ENCODE measurements around the gene HES6.
"Not testable (repeated sequence)": the region's sequence is repeated elsewhere in the genome, so short reads cannot be mapped to it uniquely, and the experiment has no call there.

HES6 gene

GRCh38 chr2:238272156-238272555 is 32.3 kb upstream of the HES6 start:
- DNase-seq = no peak

DNA sequence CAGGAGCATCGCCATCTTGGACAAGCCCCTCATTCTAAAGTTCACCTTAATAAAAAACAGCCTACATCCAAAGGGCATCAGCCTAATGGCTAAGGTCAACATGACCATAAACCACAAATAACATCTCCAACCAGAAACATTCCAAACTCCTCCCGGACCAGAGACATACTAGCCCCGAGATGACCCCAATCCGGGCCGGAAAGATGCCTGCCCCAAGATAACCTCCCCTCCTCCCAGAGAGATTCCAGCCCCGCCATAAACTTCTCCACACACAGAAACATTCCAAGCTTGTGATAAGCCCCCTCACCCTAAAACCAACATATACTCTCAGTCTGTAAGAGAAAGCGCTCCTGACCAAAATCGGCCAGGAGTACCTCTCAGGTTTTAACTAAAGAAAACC is 31.8 kb upstream of the HES6 start:
- DNase-seq = not testable (repeated sequence)

DNA sequence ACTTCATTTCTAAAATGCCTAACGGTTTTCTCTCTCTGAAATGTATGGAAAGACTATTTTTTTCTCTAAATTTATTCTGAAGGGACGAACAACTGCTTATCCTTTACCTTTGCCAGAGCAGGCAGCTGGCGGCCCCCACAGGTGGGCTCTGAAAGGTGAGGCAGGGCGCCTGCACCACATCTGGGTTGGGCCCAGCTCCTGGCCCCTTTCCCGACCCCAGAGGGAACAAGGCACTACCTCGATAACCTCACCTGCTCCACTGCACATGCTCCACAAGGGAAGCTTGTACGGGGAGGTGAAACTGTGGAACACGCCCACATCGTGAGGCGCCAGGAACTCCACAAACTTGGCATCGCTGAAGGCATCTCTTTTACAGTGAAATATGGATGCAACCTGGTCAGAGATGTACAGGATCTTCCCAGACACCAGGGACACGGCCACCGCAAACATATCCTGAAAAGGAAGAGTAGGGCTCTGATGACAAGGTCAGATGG is 31.3 kb upstream of the HES6 start:
- no peak for DNase-seq

DNA sequence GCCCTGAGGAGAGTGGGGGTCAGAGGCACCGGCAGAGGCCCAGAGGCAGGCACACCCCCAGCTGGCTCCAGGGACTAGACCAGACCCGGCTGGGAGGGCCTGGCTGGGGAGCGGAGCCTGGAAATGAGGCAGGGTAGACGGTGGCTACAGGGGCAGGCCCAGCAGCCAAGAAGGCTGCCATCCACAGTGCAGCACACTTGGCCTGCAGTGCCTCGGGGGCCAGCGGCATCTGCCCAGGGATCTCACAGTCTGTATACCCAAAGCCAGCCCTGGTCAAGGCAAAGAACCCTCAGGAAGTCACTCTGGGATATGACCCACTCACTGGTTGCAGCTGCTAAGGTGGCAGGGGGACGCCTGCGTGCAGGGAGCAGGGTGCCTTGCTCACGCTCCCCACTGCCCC is 30.8 kb upstream of the HES6 start:
- no peak for DNase-seq

GRCh38 chr2:238269741-238270140 is 29.9 kb upstream of the HES6 start:
- DNase-seq = no peak

- no peak for DNase-seq
These were observed 28.2 kb upstream of the HES6 start for GRCh38 chr2:238267884-238268680.

- DNase-seq = no peak
These were observed 27.5 kb upstream of the HES6 start for GRCh38 chr2:238267341-238267710.

DNA sequence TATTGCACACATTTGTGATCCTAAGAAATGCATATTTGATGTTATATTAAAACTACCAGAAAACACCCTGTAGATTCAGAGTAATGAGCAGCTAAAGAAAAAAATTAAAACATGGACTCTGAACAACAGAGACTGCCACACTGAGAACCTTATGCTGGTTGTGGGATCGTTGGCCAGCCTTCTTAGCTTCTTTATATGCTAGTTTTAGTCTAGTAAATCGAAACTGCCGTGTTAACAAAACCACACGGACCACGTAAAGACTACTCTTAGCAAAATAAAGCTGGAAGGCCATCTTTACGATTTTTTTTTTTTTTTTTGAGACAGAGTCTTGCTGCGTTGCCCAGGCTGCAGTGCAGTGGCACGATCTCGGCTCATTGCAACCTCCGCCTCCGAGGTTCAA is 25.8 kb upstream of the HES6 start:
- DNase-seq = no peak

- no peak for DNase-seq
These were observed 24.2 kb upstream of the HES6 start for GRCh38 chr2:238264072-238264460.

- DNase-seq = peak; percentile 75 to 92
These were observed 23.6 kb upstream of the HES6 start for GRCh38 chr2:238263204-238264071.

GRCh38 chr2:238262496-238263122 is 22.8 kb upstream of the HES6 start:
- no peak for DNase-seq

DNA sequence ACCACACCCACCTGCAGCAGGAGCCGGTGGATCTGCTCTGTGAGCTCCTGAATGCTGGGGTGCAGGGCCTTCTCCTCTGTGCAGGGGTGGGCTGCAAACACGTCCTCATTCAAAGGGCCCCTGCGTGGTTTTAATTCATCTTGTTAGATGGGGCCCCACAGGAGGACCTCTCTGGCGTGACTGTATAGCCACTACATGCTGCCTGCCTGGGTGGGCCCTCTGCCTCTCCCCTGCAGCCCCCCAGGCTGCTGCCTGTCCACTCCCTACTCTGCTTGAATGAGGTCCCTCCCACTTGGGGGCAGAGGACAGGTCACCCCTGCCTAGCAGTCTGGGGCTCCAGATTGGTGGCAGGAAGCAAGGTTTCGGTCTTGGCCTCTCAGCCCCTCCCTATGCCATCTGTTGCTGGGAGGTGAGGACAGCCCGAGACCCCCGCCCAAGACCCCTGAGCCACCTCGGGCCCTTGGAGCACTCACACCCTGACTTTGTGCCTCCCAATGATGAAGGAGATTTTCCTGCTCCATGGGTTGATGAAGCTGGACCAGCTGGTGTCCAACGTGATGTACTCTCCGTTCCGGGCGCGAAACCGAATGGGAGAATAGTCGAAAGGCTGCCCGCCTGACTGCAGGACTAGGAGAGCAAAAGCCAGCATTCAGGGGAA is 22.0 kb upstream of the HES6 start:
- no peak for DNase-seq

DNA sequence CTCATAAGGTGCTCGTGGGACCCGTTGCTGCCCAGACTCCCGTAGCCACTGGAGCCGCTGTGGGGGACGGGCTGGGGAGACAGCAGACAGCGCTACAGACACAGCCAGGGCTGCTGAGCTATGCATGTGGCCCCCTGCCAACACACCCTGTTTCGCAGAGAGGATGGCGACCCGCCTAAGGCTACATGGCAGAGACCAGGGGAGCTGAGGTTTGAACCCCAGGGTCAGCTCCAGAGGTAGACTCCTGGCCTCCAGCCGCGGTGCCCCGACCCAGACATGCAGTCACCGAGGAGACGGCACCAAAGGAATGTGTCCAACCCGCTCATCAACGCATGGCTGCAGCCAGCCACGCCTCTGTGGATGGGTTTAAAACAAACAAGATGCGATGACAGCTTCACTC is 21.0 kb upstream of the HES6 start:
- DNase-seq = no peak

DNA sequence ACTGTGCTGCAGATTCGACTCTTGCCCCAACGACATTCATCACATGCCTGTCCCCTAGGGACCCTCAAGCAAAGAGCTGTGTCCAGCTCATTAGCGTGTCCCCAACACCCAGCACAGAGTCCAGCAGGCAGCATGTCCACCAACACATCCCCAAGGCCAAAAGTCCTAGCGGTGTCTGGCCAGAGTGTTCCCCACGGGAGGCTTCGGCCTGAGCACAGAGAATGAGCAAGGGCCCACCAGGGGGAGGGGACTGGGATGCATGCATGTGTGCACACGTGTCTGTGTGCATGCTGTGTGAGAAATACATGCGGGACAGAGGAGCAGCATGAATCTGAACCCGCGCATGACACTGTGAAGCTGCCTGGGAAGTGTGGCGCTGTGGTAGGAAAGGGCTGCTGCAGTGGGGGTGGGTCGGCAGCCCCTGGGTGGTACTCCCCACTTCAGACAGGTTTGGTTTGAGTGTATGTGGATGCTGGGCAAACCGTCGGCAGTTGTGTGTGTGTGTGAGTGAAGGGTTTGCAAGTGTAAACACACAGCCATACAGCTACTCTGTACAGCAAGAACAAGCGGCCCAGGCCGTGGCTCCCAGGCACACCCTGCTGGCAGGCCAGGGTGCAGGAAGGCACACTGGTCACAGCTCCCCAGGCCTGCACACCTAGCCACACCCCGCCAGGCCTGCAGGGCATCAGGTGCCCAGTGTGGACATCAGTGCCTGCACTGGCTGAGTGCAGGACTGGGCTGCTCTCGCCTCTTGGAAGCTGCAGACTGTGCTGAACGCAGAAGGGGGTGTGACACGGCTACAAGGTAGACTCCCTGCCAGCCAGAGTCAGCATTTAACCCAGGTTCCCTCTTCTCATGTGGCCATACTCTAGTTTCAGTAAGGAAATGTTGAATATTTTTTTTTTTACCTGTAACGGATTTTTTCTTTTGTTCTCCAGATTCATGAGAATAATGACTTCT is 19.5 kb upstream of the HES6 start:
- DNase-seq = peak in 1 of 2 experiments; percentile 38

DNA sequence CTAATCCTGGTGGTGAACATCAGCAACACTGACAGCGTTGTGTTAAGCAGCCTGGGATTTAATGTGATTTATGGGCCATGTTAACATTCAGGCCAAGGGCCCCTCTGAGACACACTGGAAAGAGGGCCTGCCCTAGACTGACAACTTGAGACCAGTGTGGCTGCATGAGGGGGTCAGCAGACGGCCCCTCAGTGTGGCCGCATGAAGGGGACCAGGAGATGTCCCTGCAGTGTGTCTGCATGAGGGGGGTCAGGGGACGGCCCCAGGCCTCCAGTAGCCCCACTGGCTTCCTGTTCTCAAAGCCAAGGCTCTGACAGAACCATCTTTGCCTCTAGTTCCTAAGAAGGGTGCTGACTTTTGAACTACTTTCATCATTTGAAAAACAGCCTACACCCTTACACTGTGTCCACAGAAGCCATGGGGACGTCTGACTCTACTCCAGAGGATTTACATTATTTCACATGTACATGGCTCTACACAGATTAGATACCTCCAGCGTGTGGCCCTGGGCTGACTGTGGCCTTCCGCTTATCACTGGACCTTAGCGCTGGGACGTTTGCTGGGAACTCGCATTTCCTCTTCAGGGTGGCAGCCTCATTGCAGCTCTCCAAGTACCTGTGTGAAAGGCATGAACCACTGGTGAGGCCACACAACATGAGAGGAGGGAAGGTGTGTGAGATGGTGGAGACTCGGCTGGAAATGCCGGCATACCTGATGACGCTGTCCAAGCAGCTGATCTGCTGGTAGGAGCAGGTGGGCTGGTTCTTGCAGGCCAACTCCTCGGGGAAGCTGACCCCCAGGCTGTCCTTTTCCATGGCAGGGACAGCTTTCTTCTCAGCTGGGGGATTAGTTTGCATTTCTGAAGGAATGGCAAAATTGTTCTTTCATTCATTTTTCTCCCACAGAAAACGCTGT is 18.2 kb upstream of the HES6 start:
- no peak for DNase-seq

- peak; percentile 88 to 98 for DNase-seq
These were observed 16.8 kb upstream of the HES6 start for GRCh38 chr2:238256594-238257104.

DNA sequence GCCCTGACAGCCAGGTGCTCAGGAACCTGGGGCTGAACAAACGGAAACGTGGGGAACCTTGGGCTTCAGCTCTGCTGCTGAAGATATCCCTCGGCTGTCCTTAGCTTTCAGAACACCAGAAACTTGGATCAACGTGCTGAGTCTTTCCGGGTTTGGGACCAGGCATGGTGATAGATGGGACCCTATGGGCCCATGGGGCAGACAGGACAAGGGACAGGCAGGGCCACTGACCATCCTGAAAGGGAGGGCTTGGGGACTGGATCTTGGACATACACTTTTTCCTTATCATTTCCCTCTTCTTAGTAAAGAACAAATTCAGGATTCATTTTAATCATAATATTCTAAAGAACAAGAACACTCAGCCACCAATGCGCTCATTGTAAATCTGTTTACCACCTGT is 16.3 kb upstream of the HES6 start:
- DNase-seq = no peak

GRCh38 chr2:238255636-238256035 is 15.8 kb upstream of the HES6 start:
- DNase-seq = no peak

DNA sequence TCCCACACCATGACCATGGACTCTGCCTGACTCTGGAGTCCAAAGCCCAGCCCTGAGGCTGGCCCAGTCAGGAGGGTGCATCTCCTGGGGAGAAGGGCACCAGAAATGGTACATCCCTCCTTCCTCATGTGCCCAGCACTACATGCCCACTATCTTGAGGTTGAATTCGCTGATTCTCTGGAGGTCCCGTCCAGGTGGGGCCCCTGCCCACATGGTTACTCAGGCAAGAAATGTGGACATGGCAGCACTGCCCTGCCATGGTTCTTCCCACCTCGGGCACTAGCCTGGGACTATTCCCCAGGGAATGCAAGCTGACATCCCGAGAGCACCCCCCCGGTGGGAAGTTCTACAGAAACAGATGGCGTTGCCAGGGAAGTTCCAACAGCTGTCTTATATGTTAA is 15.3 kb upstream of the HES6 start:
- DNase-seq = no peak

DNA sequence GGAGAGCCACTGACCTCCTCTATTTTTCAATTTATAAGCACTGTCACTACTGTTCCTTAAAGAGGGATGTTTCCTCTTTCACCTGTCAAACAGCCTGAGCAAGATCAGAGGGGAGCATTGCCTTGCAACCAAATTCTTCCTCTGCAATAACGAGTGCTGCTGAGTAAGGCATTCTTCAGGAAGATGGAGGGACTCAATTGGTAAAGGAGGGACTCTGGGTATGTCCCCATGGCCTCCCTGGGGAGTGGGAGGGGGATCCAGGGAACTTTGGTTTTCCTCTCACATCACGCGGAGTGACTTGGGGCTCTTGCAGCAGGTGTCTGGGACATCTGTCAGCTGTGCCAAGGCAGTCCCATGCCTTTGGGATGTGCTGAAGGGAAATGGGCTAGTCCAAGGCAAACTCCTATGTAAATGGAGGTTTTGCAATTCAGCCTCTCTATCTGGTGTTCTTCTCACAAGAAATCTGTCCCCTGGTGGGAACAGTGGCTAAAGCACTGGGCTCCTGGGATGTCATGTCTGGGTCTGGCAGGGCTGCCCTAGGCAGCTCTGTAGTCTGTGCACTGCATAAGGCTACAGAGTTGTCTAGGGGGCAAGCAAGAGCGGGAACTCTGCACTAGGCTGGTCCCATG is 14.4 kb upstream of the HES6 start:
- no peak for DNase-seq

All from NCI-H526 (cell line).